Colonic mucosa (tissue), 4 donors: Measurements from ENCODE around the gene ROBO1. TPM values are rescaled to one million over a fixed set of nuclear protein-coding genes. Genes with fewer than 3 reads are reported as not detected.

Source experiments
- DNase-seq: peaks from one replicate; pipeline ENCODE4 v3.0.0-alpha.2; 2020
- H3K27ac ChIP-seq: fragments of 200-600 bp; one replicate; pipeline ENCODE4 v1.8.0; 2021
- H3K27me3 ChIP-seq: fragments of 200-600 bp; one replicate; pipeline ENCODE4 v1.8.0; 2021
- H3K36me3 ChIP-seq: fragments of 200-600 bp; one replicate; pipeline ENCODE4 v1.8.0; 2021
- H3K4me1 ChIP-seq: fragments of 200-600 bp; one replicate; pipeline ENCODE4 v1.8.0; 2021; ENCODE audit warnings: mild to moderate bottlenecking
- H3K4me3 ChIP-seq: fragments of 200-600 bp; one replicate; pipeline ENCODE4 v1.8.0; 2021
- H3K9ac ChIP-seq, 2 donors: one replicate each; pipeline ENCODE4 v1.7.0; 2013; ENCODE audit warnings: control low read depth in 2 of 2, low read depth in 2 of 2, low read length in 2 of 2
- H3K9me3 ChIP-seq: fragments of 200-600 bp; one replicate; pipeline ENCODE4 v1.8.0; 2021
- intact Hi-C: fragments of 100-400 bp; cut with DNase I; formaldehyde crosslinking; loops from one replicate; pipeline ENCODE4 v1.14.1; 2022
- total RNA-seq, 2 donors: library from RNA; stranded (reverse); fragmentation: NEBNext Ultra II Directional in 1 of 2; extraction: Animal tissue kit (Norgen Biotek cat#: 25700) in 1 of 2; gene quantifications; one replicate each; pipeline ENCODE4 v1.2.1, GENCODE V29; 2021
- TF ChIP-seq, protein P1 (sequence below): fragments of 200-600 bp; IDR thresholded peaks from one replicate; pipeline ENCODE4 v1.8.0; 2022; ENCODE audit warnings: antibody characterized with exemption, mild to moderate bottlenecking
- donor health status: healthy.
- donor health status: DM: no; HTN: no; CAD: no.
- donor health status: DM: no; HTN: no; CAD: no.

Gene ROBO1
- total RNA-seq, 2 donors from 2014 or later: 8.1 to 9.4 TPM

DNA sequence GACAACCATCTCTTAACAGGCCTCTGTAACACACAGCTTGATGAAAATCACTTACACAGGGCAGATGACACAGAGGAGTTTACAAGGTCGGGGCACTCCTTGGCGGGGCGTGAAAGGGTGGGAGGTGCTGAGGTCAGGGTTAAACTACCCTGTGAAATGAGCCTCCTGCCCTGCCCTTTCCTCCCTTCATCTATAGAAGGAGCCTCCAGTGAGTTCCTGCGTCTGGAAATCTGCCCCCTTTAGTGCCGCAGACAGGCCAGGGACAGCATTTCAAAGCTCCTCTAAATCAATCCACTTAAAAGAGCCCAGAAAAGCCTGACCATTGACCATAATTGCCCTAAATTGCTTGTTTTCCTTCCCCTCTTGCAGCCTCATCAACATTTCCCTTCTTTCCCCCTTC is 1.9 kb downstream of the ROBO1 start:
- no peak for DNase-seq
- no peak overlapping the region for H3K27ac ChIP-seq
- TF ChIP-seq, protein P1, sequence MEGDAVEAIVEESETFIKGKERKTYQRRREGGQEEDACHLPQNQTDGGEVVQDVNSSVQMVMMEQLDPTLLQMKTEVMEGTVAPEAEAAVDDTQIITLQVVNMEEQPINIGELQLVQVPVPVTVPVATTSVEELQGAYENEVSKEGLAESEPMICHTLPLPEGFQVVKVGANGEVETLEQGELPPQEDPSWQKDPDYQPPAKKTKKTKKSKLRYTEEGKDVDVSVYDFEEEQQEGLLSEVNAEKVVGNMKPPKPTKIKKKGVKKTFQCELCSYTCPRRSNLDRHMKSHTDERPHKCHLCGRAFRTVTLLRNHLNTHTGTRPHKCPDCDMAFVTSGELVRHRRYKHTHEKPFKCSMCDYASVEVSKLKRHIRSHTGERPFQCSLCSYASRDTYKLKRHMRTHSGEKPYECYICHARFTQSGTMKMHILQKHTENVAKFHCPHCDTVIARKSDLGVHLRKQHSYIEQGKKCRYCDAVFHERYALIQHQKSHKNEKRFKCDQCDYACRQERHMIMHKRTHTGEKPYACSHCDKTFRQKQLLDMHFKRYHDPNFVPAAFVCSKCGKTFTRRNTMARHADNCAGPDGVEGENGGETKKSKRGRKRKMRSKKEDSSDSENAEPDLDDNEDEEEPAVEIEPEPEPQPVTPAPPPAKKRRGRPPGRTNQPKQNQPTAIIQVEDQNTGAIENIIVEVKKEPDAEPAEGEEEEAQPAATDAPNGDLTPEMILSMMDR: no peak

DNA sequence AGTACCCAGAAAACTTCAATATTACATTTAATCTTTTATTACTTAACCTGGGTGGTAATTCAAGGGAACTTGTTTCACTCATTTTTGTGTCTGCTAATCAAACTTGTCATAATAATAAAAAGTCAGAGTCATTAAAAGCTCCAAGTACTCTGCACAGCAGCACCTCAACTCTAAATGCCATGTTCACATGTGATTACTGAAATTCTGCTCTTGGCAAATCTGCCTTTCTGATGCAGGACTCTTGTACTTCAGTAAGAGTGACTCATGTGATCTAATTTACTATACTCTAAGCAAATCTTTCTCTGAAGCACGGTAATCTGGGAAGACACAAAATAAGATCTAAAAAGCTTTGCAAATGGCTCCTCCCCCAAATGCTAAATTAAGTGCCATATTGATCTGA is 6.4 kb downstream of the ROBO1 start:
- intact Hi-C loops: no loop called here
- DNase-seq: no peak
- TF ChIP-seq, protein P1: no peak
- Histone ChIP-seq H3K27ac (no peak overlapping the region), H3K36me3 (no peaks in the 10 kb centered on the region), H3K4me3 (no peak overlapping the region), H3K4me1 (no peaks in the 10 kb centered on the region), H3K27me3 (no peaks in the 10 kb centered on the region), H3K9me3 (no peaks in the 10 kb centered on the region), H3K9ac (no peak overlapping the region)

More for the DNA sequence above, 1.9 kb downstream of the ROBO1 start:
- H3K9me3 ChIP-seq: no peaks in the 10 kb centered on the region
- no peak overlapping the region for H3K9ac ChIP-seq
- intact Hi-C loops: no loop called here
- no peaks in the 10 kb centered on the region for H3K4me1 ChIP-seq
- no peaks in the 10 kb centered on the region for H3K36me3 ChIP-seq
- H3K4me3 ChIP-seq: no peak overlapping the region
- no peaks in the 10 kb centered on the region for H3K27me3 ChIP-seq

DNA sequence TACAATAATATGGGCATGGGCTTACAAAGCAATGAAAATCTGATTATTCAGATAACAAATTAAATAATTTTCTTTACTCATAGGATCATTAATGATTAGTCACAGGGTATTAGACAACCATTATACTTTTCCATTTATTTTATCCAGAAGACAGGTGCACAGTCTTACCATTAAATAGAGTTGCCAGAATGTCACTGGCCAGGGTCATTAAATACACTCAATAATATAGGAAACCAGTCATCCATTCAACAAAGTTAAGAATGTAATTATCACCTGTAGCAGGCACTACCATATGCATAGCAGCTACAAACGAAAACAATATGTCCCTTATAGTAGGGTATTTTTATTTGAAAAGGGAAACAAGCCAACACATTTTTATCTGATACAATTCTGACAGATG is 16.1 kb downstream of the ROBO1 start:
- H3K9ac ChIP-seq: no peak overlapping the region
- no peak overlapping the region for H3K27ac ChIP-seq
- no peaks in the 10 kb centered on the region for H3K27me3 ChIP-seq
- DNase-seq: no peak
- H3K4me1 ChIP-seq: no peaks in the 10 kb centered on the region
- intact Hi-C loops: no loop called here
- H3K4me3 ChIP-seq: no peak overlapping the region
- no peaks in the 10 kb centered on the region for H3K36me3 ChIP-seq
- H3K9me3 ChIP-seq: no peaks in the 10 kb centered on the region
- TF ChIP-seq, protein P1: no peak

DNA sequence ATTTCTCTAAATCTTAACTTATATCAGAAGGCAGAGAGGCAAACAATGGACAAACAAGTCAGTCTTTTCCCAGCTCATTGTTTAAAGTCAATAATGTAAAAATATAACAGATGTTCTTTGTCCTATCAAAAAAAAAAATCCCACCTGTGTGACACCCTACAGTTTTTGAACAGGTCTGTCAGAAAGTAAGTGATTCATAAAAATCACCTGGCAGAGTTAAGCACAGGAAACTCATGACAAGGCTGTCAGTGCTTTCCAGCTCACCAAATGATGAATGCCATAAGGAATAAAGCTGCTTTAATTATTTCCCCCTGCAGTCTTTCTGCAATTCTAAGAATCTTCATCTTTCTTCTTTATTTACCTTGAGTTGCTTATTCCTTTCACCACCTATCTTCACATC is 30.3 kb downstream of the ROBO1 start:
- intact Hi-C loops: no loop called here

DNA sequence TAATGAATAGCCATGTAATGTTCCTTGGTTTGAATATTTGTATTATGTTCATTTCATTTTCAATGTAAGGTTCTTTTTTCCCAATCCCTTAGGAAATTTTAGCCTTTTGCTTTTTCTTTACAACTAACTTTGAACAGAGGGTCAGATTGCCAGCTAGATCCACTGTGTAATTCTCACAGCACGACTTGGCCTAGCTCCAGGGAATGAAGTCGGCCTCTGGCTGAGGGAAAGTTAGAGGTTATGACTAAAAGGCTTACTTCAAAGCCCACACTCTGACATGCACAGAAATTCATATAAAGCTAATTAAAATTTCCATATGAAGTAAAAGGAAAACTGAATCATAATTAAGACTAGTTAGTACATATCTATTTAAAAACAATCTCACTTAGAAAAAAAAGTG is 38.7 kb downstream of the ROBO1 start:
- H3K4me3 ChIP-seq: no peak overlapping the region
- no peak for DNase-seq
- H3K36me3 ChIP-seq: no peaks in the 10 kb centered on the region
- no peaks in the 10 kb centered on the region for H3K9me3 ChIP-seq
- intact Hi-C loops: no loop called here
- TF ChIP-seq, protein P1: no peak
- H3K27ac ChIP-seq: no peak overlapping the region
- H3K4me1 ChIP-seq: no peaks in the 10 kb centered on the region
- H3K9ac ChIP-seq: no peak overlapping the region
- H3K27me3 ChIP-seq: no peaks in the 10 kb centered on the region

More for the DNA sequence above, 30.3 kb downstream of the ROBO1 start:
- Histone ChIP-seq H3K27me3 (no peaks in the 10 kb centered on the region), H3K27ac (no peak overlapping the region), H3K4me1 (no peaks in the 10 kb centered on the region), H3K9me3 (no peaks in the 10 kb centered on the region), H3K9ac (no peak overlapping the region), H3K4me3 (no peak overlapping the region), H3K36me3 (no peaks in the 10 kb centered on the region)
- TF ChIP-seq, protein P1: no peak
- no peak for DNase-seq

DNA sequence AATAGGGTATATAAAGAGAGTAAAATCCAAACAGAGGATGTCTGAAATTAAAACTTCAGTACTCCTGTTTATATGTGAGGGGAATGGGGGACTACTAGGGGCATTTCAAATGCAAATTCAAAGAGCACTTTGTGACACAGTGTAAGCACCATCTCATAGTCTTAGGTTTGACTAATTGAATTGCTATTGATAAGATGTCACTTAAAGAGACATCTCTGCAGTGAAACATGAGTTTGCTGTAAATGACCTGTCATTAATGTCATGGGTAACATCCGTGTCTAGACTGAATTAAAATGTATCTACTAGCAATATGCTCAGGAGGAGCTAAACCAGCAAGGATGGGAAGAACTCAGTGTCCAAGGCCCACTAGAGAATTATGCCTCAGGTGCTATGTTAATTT is 41.0 kb downstream of the ROBO1 start:
- no peak overlapping the region for H3K27ac ChIP-seq
- intact Hi-C loops: no loop called here

More for the DNA sequence above, 41.0 kb downstream of the ROBO1 start:
- no peak for DNase-seq
- Histone ChIP-seq H3K9me3 (no peaks in the 10 kb centered on the region), H3K27me3 (no peaks in the 10 kb centered on the region), H3K36me3 (no peaks in the 10 kb centered on the region), H3K9ac (no peak overlapping the region), H3K4me3 (no peak overlapping the region), H3K4me1 (no peaks in the 10 kb centered on the region)
- TF ChIP-seq, protein P1: no peak
